Esophagus squamous epithelium (tissue), 4 donors: ENCODE data around the gene SYT13.

Source experiments
- CTCF ChIP-seq, 6 experiments: fragments of 450-650 bp in 4 of 6; fragments of 200-600 bp in 2 of 6; sonication (generic) in 2 of 6; IDR thresholded peaks; one replicate each; pipeline ENCODE4 v1.5.1; 2016 to 2019; ENCODE audit warnings: antibody characterized with exemption in 6 of 6, mild to moderate bottlenecking in 4 of 6, moderate library complexity in 4 of 6
- POLR2A ChIP-seq, 4 donors: fragments of 450-650 bp; IDR thresholded peaks; one replicate each; pipeline ENCODE4 v1.6.1; 2017; ENCODE audit warnings: antibody characterized with exemption in 4 of 4, mild to moderate bottlenecking in 4 of 4, moderate library complexity in 3 of 4

DNA sequence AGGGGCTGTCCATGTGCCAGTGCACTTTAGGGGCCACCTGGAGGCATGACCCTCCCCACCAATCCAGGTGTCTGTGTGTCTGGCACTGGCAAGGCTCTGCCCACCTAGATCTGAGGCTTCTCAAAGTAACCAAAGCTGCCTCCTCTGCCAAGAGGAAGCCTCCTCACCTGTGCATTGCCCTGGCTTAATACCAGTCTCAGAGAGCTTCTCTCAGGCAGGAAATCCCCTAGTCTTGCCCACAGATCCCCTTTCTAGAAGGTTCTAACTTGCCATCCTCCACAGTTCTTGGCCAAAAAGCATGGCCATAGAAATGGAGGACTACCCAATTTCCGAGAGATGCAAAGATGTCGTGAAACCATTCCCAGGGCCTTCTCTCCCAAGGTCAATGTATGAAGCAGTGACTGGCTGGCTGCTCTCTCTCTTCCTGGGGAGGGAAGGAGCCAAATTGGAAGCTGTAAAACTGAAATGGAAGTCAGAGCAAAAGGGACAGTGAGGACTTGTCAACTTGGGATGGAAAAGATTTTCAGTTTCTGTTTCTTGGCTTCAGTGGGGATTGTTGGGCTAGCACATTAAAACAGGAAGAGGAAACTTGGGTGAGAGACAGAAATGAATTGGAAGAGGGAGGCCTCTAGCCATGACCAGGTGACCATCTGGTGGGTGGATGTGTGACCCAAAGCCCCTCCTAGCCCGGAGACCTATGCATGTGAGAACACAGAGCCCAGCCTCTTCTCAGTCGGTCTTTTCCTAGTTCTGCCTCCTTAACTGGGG is 70.9 kb downstream of the SYT13 start:
- TF ChIP-seq CTCF (IDR thresholded peaks at IDR 0.05) (no peak), POLR2A (IDR thresholded peaks at IDR 0.05) (no peak)
